HG03432 (cell line): ENCODE measurements around the gene HIPK2.

Experiments
- ATAC-seq: cut with Tn5 transposase; IDR thresholded peaks from one replicate; pipeline ENCODE4 v1.9.1; 2021; ENCODE audit warnings: mild to moderate bottlenecking, moderate library complexity; ENCODE audit not compliant: unreplicated experiment

HIPK2 gene

DNA sequence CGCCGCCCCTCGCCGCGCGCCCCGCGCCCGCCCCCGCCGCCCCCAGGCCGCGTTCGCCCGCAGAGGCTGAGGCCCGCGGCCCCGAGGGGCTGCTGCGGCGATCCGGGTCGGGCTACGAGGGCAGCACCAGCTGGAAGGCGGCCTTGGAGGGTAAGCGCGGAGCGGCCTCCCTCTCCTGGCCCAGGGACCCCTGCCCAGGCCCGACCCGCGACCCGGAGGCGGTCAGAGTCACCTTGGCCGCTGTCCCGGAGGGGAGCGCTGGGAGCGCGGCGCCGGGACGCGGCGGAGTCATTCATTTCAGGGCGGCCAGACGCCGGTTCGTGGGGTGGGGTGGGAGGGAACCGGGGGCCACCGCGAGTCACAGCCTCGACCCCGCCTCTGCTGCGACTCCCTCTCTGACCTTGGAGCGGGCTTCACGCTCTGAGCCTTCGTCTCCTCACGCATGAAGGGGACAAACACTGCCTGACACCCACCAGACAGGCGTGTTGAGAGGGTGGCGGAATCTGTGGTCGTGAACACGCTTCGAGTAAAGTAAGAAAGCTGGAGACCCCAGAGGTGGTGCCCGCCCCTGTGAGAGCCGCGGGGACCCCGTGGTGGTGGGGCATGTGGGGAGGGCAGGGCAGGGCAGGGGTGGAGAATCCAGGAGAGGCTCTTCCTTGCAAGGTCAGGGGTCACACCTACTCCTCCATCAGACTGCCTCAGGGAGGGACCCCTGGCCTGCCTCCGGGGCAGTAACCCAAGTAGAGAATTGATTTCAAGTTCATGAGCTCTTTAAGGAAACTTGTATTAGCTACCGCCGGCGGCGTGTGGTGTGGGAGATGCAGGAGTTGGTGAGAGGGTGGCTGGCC lies 253.6 kb downstream of the HIPK2 start:
- ATAC-seq: no peak

DNA sequence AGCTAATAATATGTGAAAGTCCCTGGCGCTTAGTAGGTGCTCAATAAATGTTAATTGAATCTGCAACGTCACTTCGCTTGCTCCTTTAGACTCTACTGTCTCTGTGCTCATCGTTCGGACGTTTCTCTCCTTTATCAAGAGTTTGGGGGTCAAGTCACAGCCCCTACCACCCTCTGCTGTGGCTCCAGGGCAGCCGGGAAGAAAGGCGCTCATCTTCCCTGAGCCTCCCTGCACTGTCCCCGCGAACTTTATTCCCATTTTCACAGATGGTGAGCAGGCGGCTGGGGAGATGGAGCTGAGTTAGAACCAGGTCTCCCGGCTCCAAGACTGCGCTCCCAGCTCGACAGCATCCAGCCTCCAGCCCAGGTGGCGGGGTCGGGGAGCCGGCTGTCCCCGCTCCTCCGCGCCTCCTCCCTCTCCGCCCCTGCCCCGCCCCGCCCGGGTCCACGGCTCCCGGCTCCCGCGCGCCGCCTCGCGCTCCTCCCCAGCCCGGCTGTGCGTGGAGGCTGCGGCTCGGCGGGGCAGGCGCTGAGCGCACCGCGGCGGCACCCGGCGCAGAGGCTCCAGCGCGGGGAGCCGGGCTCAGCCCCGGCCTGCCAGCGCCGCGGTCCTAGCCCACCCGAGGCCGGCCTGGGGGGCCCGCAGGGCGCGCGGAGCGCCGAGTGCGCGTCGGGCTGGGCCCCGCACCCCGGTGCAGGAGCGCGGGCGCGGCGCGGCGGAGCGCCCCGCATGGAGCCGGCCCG lies 254.4 kb downstream of the HIPK2 start, which contains the start of gene CLEC2L:
Gene CLEC2L, plus strand, starts transcription at position 487 of the 743 bp plus-strand sequence. Its CDS starts 243 bp downstream, at position 730.
- no peak for ATAC-seq

DNA sequence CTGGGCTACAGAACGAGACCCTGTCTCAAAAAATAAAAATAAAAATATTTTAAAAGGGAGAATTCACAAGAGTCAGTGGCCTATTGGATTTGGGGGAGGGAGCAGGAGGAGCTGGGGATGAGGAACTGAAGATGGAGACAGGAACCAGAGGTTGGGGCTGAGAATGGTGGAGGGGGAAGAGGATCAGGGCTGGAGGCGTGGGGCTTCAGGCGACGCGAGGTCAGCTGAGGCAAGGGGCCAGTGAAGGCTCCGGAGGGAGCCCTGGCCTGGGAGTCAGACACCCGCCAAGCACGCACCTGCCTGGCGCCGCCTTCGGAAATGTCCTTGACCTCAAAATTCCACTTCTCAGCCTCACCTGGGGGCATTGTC lies 255.0 kb downstream of the HIPK2 start:
- no peak for ATAC-seq

DNA sequence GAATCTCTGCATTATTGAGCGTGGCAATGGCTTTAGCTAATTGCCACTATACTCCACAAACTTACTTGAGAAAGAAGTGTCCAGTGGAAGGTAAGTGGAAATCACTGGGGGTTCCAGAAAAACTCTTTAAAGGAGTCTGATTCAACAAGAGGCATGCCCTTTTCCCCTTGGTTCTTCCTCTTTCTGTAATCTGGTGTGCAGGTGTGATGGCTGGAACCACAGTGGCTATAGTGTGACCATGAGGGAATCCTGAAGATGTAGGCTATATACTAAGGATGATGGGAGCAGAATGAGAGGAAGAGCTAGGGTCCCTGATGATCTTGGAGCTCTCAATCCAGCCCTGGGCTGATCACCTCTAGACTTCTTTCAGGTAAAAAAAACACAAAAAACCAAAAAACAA lies 256.4 kb downstream of the HIPK2 start:
- no peak for ATAC-seq

DNA sequence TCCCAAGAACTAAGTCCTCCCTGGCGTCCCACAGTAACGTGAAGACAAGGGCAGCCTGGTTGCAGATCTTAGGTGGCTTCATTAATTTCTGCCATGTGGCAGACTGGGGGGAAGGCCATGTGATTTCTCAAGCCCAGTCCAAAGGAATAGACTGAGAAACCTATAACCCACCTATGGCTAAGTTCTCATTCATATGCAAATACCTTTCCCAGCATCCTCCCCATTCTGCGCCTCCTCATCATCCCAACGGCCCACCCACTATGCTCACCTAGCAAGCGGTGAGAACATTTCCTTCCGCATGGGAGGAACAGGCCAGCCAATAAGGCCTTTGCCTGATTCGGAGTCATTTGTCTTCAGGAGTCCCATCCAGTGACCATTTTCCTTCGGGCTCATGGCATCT lies 262.5 kb downstream of the HIPK2 start:
- no peak for ATAC-seq
